Measurements from ENCODE around the gene TMEM200C. TPM values are rescaled to one million over a fixed set of nuclear protein-coding genes. Genes with fewer than 3 reads are reported as not detected.
"Not testable (repeated sequence)": the region's sequence is repeated elsewhere in the genome, so short reads cannot be mapped to it uniquely, and the experiment has no call there.

TMEM200C gene
- total RNA-seq, 2 experiments from 2014 or later: not detected

DNA sequence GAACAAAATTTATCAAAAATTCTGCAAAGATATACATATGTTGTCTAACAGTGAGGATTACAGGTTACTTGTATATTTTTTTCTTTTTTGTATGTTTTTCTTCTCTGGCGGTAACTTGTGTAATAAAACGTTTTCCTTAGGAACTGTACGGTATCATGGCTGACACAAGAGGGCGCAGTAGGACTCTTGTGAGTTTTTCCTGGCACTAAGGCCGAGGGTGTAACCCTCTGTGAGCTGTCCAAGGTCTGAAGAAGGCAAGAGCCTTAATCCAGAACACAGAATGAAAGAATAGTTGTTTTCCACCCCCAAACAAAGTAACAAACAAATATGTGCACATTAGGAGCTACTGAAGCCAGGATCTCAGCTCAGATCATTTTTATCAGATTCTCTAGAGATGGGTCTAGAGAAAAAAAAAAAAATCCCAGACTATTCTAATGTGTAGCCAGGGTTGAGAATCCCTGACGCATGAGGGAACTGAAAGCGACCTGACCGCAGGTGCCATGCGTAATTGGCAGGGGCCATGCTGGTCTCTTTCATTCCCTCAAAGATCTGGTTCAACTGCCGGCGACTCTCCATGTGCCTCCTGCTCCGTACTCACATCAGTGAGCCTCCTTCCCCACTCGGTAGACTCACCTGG is 27.0 kb downstream of the TMEM200C start:
- DNase-seq (ENCODE audit: low spot score): peak; percentile 62

GRCh38 chr18:5865521-5865920 is 29.8 kb downstream of the TMEM200C start:
- no peaks in the 10 kb centered on the region for H3K4me1 ChIP-seq (ENCODE audit: insufficient read depth, low read length, poor library complexity, severe bottlenecking)
- H4K20me1 ChIP-seq (ENCODE audit: insufficient read depth, low read length): no peaks in the 10 kb centered on the region
- H3K27ac ChIP-seq (ENCODE audit: low read depth, low read length, poor library complexity, severe bottlenecking): no peak overlapping the region
- no peak for DNase-seq (ENCODE audit: low spot score)
- H3K9me3 ChIP-seq (ENCODE audit: low read length): no peaks in the 10 kb centered on the region
- no peaks in the 10 kb centered on the region for H3K9me2 ChIP-seq (ENCODE audit: insufficient read depth, low read length)
- POLR2A ChIA-PET: no interaction called here
- H2AFZ ChIP-seq (ENCODE audit: low read length): no peak overlapping the region
- H3K4me3 ChIP-seq (ENCODE audit: low read depth, low read length, poor library complexity, severe bottlenecking): no peak overlapping the region
- no TSS peak for BruUV-seq (replicated peaks)
- TF ChIP-seq EZH2phosphoT487 (IDR thresholded peaks at IDR 0.05; ENCODE audit: borderline replicate concordance, low read depth, low read length) (no peak), CTCF (conservative IDR thresholded peaks at IDR 0.05; ENCODE audit: low read length) (no peak)
- no peak overlapping the region for H3K4me2 ChIP-seq (ENCODE audit: low read length)
- H3K79me2 ChIP-seq (ENCODE audit: insufficient read depth, low read depth, low read length): no peaks in the 10 kb centered on the region
- intact Hi-C loops (cut with micrococcal nuclease; ENCODE audit: unreplicated experiment): no loop called here
- CTCF ChIA-PET (ENCODE audit: unreplicated experiment): no interaction called here
- H3K36me3 ChIP-seq (ENCODE audit: insufficient read depth, low read length): no peaks in the 10 kb centered on the region

More for the DNA sequence above, 27.0 kb downstream of the TMEM200C start:
- no peaks in the 10 kb centered on the region for H3K9me2 ChIP-seq (ENCODE audit: insufficient read depth, low read length)
- H3K9me3 ChIP-seq (ENCODE audit: low read length): no peaks in the 10 kb centered on the region
- H3K79me2 ChIP-seq (ENCODE audit: insufficient read depth, low read depth, low read length): no peaks in the 10 kb centered on the region
- TF ChIP-seq CTCF (conservative IDR thresholded peaks at IDR 0.05; ENCODE audit: low read length): peak; percentile 86
- no peak for TF ChIP-seq EZH2phosphoT487 (IDR thresholded peaks at IDR 0.05; ENCODE audit: borderline replicate concordance, low read depth, low read length)
- intact Hi-C loops (cut with micrococcal nuclease; ENCODE audit: unreplicated experiment): no loop called here
- no TSS peak for BruUV-seq (replicated peaks)
- H2AFZ ChIP-seq (ENCODE audit: low read length): no peak overlapping the region
- no peak overlapping the region for H3K27ac ChIP-seq (ENCODE audit: low read depth, low read length, poor library complexity, severe bottlenecking)
- H4K20me1 ChIP-seq (ENCODE audit: insufficient read depth, low read length): no peaks in the 10 kb centered on the region
- ChIA-PET POLR2A (no interaction called here), CTCF (ENCODE audit: unreplicated experiment) (no interaction called here)
- no peaks in the 10 kb centered on the region for H3K4me1 ChIP-seq (ENCODE audit: insufficient read depth, low read length, poor library complexity, severe bottlenecking)
- no peaks in the 10 kb centered on the region for H3K36me3 ChIP-seq (ENCODE audit: insufficient read depth, low read length)
- H3K4me2 ChIP-seq (ENCODE audit: low read length): no peak overlapping the region
- H3K4me3 ChIP-seq (ENCODE audit: low read depth, low read length, poor library complexity, severe bottlenecking): no peak overlapping the region

GRCh38 chr18:5862127-5862526 is 33.2 kb downstream of the TMEM200C start:
- H4K20me1 ChIP-seq (ENCODE audit: insufficient read depth, low read length); CTCF ChIA-PET (ENCODE audit: unreplicated experiment); H3K79me2 ChIP-seq (ENCODE audit: insufficient read depth, low read depth, low read length); H3K9me3 ChIP-seq (ENCODE audit: low read length); H3K4me2 ChIP-seq (ENCODE audit: low read length); H3K4me1 ChIP-seq (ENCODE audit: insufficient read depth, low read length, poor library complexity, severe bottlenecking); H3K9me2 ChIP-seq (ENCODE audit: insufficient read depth, low read length); POLR2A ChIA-PET; DNase-seq (ENCODE audit: low spot score); H2AFZ ChIP-seq (ENCODE audit: low read length); intact Hi-C loops (cut with micrococcal nuclease; ENCODE audit: unreplicated experiment); BruUV-seq (replicated peaks); H3K36me3 ChIP-seq (ENCODE audit: insufficient read depth, low read length); H3K27ac ChIP-seq (ENCODE audit: low read depth, low read length, poor library complexity, severe bottlenecking); H3K4me3 ChIP-seq (ENCODE audit: low read depth, low read length, poor library complexity, severe bottlenecking): not testable (repeated sequence)

All from OCI-LY7 (cell line).